SK-N-SH treated with all-trans-retinoic acid at 6 μM for 48 hours (cell line): ENCODE measurements around the gene CACNA1C.

Experiments
- ATAC-seq: fragments of 200-7000 bp; cut with Tn5 transposase; 3 replicates; pipeline ENCODE4 v1.9.1; 2020; ENCODE audit warnings: mild to moderate bottlenecking, moderate library complexity
- ARNTL ChIP-seq: fragments of 450-650 bp; formaldehyde crosslinking; IDR thresholded peaks from 2 replicates; pipeline ENCODE4 v1.5.0; 2020; ENCODE audit warnings: low read depth, mild to moderate bottlenecking, moderate library complexity, borderline replicate concordance
- BACH2 ChIP-seq: fragments of 250-450 bp; sonication (Bioruptor Pico); IDR thresholded peaks from 2 replicates; pipeline ENCODE4 v1.9.0; 2021; ENCODE audit warnings: mild to moderate bottlenecking, borderline replicate concordance
- CSDC2 ChIP-seq: fragments of 250-450 bp; sonication (Bioruptor Pico); IDR thresholded peaks from 2 replicates; pipeline ENCODE4 v1.5.0; 2020; ENCODE audit warnings: mild to moderate bottlenecking, moderate library complexity
- ESRRG ChIP-seq: fragments of 250-450 bp; sonication (Bioruptor Pico); IDR thresholded peaks from 2 replicates; pipeline ENCODE4 v1.6.1; 2021; ENCODE audit warnings: mild to moderate bottlenecking
- GLIS3 ChIP-seq: fragments of 250-450 bp; sonication (Bioruptor Pico); IDR thresholded peaks from 2 replicates; pipeline ENCODE4 v1.5.0; 2020; ENCODE audit warnings: mild to moderate bottlenecking, moderate library complexity
- ISL1 ChIP-seq: fragments of 250-450 bp; sonication (Bioruptor Pico); IDR thresholded peaks from 2 replicates; pipeline ENCODE4 v2.1.2; 2022; ENCODE audit warnings: mild to moderate bottlenecking, moderate library complexity
- OSR1 ChIP-seq: fragments of 250-450 bp; sonication (Bioruptor Pico); IDR thresholded peaks from 2 replicates; pipeline ENCODE4 v1.8.0; 2022; ENCODE audit warnings: moderate library complexity, mild to moderate bottlenecking, inconsistent platforms
- PATZ1 ChIP-seq: fragments of 250-450 bp; sonication (Bioruptor Pico); IDR thresholded peaks from 2 replicates; pipeline ENCODE4 v1.8.0; 2020; ENCODE audit warnings: mild to moderate bottlenecking, moderate library complexity, borderline replicate concordance
- RARB ChIP-seq: fragments of 250-450 bp; sonication (Bioruptor Pico); IDR thresholded peaks from 2 replicates; pipeline ENCODE4 v1.8.0; 2021; ENCODE audit warnings: mild to moderate bottlenecking, moderate library complexity
- SNAI2 ChIP-seq: fragments of 250-450 bp; sonication (Bioruptor Pico); IDR thresholded peaks from 2 replicates; pipeline ENCODE4 v1.5.0; 2020; ENCODE audit warnings: mild to moderate bottlenecking, moderate library complexity
- TCF4 ChIP-seq: fragments of 250-450 bp; sonication (Bioruptor Pico); IDR thresholded peaks from 2 replicates; pipeline ENCODE4 v1.8.0; 2021; ENCODE audit warnings: mild to moderate bottlenecking, moderate library complexity, borderline replicate concordance
- TOX ChIP-seq: fragments of 250-450 bp; sonication (Bioruptor Pico); IDR thresholded peaks from 2 replicates; pipeline ENCODE4 v1.8.0; 2021; ENCODE audit warnings: mild to moderate bottlenecking, moderate library complexity, borderline replicate concordance
- ZC3H10 ChIP-seq: fragments of 250-450 bp; sonication (Bioruptor Pico); IDR thresholded peaks from 2 replicates; pipeline ENCODE4 v1.5.1; 2021; ENCODE audit warnings: mild to moderate bottlenecking, moderate library complexity
- ZFP3 ChIP-seq: fragments of 250-450 bp; sonication (Bioruptor Pico); IDR thresholded peaks from 2 replicates; pipeline ENCODE4 v1.5.0; 2020; ENCODE audit warnings: mild to moderate bottlenecking, moderate library complexity
- ZFP30 ChIP-seq: fragments of 450-650 bp; formaldehyde crosslinking; IDR thresholded peaks from 2 replicates; pipeline ENCODE4 v1.5.0; 2022; ENCODE audit warnings: mild to moderate bottlenecking, moderate library complexity
- ZNF565 ChIP-seq: fragments of 450-650 bp; formaldehyde crosslinking; conservative IDR thresholded peaks from 2 replicates; pipeline ENCODE4 v1.5.0; 2020; ENCODE audit warnings: low read depth, mild to moderate bottlenecking, moderate library complexity
- ZNF70 ChIP-seq: fragments of 450-650 bp; formaldehyde crosslinking; IDR thresholded peaks from 2 replicates; pipeline ENCODE4 v1.5.0; 2020; ENCODE audit warnings: mild to moderate bottlenecking, moderate library complexity
- ZNF8 ChIP-seq: fragments of 450-650 bp; formaldehyde crosslinking; IDR thresholded peaks from 2 replicates; pipeline ENCODE4 v1.5.0; 2020; ENCODE audit warnings: mild to moderate bottlenecking, moderate library complexity
- TF ChIP-seq, protein P1 (sequence below): fragments of 250-450 bp; sonication (Bioruptor Pico); IDR thresholded peaks from 2 replicates; pipeline ENCODE4 v1.5.1; 2020; ENCODE audit warnings: low read depth, mild to moderate bottlenecking, moderate library complexity
- TF ChIP-seq, protein P2 (sequence below): fragments of 250-450 bp; sonication (Bioruptor Pico); IDR thresholded peaks from 2 replicates; pipeline ENCODE4 v1.5.0; 2020; ENCODE audit warnings: mild to moderate bottlenecking, moderate library complexity
- TF ChIP-seq, protein P3 (sequence below): fragments of 250-450 bp; sonication (Bioruptor Pico); IDR thresholded peaks from 2 replicates; pipeline ENCODE4 v1.5.1; 2021; ENCODE audit warnings: mild to moderate bottlenecking, moderate library complexity
- TF ChIP-seq, protein P4 (sequence below): fragments of 250-450 bp; sonication (Bioruptor Pico); IDR thresholded peaks from 2 replicates; pipeline ENCODE4 v1.8.0; 2021; ENCODE audit warnings: low read depth, mild to moderate bottlenecking, moderate library complexity, borderline replicate concordance

The CACNA1C gene

DNA sequence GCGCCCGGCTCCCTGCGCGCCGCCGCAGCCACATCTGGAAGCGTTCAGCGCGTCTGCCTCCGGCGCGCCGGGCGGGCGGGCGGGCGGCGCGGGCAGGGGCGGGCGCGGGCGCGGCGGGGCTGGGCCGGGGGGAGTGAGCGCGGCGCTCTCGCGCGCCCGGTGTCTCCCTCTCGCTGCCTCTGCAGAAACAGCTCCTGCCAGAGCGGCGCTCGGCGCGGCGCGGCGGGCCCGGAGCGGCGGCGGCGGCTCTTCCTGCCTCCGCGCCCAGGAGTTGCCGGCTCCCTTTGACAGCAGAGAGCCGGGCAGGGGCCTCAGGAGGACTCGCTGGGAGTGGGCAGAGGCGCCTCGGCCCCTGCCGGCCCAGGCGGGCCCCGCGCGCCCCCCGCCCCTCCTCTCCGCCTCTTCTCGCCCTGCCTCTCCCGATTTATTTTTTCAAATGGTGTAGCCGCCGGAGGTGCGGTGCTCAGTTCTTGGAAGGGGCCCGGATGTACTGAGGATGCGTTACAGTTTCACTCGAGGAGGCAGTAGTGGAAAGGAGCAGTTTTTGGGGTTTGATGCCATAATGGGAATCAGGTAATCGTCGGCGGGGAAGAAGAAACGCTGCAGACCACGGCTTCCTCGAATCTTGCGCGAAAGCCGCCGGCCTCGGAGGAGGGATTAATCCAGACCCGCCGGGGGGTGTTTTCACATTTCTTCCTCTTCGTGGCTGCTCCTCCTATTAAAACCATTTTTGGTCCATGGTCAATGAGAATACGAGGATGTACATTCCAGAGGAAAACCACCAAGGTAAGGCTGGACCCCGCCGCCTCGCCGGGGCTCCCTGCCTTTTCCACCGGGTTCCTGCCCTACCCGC, at the start of gene CACNA1C:
Gene CACNA1C, plus strand, starts transcription at position 162 of the 853 bp plus-strand sequence. Its CDS starts 576 bp downstream, at position 738.
- TF ChIP-seq TCF4: no peak
- TF ChIP-seq, protein P1, sequence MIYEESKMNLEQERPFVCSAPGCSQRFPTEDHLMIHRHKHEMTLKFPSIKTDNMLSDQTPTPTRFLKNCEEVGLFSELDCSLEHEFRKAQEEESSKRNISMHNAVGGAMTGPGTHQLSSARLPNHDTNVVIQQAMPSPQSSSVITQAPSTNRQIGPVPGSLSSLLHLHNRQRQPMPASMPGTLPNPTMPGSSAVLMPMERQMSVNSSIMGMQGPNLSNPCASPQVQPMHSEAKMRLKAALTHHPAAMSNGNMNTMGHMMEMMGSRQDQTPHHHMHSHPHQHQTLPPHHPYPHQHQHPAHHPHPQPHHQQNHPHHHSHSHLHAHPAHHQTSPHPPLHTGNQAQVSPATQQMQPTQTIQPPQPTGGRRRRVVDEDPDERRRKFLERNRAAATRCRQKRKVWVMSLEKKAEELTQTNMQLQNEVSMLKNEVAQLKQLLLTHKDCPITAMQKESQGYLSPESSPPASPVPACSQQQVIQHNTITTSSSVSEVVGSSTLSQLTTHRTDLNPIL (CRISPR knock-in tag): no peak
- no peak for TF ChIP-seq ZFP3 (CRISPR knock-in tag)
- TF ChIP-seq GLIS3 (CRISPR knock-in tag): no peak
- no peak for TF ChIP-seq BACH2 (CRISPR knock-in tag)
- TF ChIP-seq ZC3H10: no peak
- TF ChIP-seq ZNF70 (CRISPR knock-in tag): no peak
- TF ChIP-seq, protein P2, sequence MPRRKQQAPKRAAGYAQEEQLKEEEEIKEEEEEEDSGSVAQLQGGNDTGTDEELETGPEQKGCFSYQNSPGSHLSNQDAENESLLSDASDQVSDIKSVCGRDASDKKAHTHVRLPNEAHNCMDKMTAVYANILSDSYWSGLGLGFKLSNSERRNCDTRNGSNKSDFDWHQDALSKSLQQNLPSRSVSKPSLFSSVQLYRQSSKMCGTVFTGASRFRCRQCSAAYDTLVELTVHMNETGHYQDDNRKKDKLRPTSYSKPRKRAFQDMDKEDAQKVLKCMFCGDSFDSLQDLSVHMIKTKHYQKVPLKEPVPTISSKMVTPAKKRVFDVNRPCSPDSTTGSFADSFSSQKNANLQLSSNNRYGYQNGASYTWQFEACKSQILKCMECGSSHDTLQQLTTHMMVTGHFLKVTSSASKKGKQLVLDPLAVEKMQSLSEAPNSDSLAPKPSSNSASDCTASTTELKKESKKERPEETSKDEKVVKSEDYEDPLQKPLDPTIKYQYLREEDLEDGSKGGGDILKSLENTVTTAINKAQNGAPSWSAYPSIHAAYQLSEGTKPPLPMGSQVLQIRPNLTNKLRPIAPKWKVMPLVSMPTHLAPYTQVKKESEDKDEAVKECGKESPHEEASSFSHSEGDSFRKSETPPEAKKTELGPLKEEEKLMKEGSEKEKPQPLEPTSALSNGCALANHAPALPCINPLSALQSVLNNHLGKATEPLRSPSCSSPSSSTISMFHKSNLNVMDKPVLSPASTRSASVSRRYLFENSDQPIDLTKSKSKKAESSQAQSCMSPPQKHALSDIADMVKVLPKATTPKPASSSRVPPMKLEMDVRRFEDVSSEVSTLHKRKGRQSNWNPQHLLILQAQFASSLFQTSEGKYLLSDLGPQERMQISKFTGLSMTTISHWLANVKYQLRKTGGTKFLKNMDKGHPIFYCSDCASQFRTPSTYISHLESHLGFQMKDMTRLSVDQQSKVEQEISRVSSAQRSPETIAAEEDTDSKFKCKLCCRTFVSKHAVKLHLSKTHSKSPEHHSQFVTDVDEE (CRISPR knock-in tag): no peak
- TF ChIP-seq ZFP30 (CRISPR knock-in tag): no peak
- TF ChIP-seq, protein P3, sequence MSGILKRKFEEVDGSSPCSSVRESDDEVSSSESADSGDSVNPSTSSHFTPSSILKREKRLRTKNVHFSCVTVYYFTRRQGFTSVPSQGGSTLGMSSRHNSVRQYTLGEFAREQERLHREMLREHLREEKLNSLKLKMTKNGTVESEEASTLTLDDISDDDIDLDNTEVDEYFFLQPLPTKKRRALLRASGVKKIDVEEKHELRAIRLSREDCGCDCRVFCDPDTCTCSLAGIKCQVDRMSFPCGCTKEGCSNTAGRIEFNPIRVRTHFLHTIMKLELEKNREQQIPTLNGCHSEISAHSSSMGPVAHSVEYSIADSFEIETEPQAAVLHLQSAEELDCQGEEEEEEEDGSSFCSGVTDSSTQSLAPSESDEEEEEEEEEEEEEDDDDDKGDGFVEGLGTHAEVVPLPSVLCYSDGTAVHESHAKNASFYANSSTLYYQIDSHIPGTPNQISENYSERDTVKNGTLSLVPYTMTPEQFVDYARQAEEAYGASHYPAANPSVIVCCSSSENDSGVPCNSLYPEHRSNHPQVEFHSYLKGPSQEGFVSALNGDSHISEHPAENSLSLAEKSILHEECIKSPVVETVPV (CRISPR knock-in tag): no peak
- TF ChIP-seq, protein P4, sequence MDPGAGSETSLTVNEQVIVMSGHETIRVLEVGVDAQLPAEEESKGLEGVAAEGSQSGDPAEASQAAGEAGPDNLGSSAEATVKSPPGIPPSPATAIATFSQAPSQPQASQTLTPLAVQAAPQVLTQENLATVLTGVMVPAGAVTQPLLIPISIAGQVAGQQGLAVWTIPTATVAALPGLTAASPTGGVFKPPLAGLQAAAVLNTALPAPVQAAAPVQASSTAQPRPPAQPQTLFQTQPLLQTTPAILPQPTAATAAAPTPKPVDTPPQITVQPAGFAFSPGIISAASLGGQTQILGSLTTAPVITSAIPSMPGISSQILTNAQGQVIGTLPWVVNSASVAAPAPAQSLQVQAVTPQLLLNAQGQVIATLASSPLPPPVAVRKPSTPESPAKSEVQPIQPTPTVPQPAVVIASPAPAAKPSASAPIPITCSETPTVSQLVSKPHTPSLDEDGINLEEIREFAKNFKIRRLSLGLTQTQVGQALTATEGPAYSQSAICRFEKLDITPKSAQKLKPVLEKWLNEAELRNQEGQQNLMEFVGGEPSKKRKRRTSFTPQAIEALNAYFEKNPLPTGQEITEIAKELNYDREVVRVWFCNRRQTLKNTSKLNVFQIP (CRISPR knock-in tag): no peak
- no peak for TF ChIP-seq ZNF565
- no peak for TF ChIP-seq ARNTL (CRISPR knock-in tag)
- TF ChIP-seq CSDC2 (CRISPR knock-in tag): no peak
- TF ChIP-seq SNAI2 (CRISPR knock-in tag): no peak
- no peak for TF ChIP-seq RARB
- ATAC-seq: peak; percentile 83

GRCh38 chr12:2003676-2004112, 49.1 kb upstream of the CACNA1C start:
- peak; percentile 65 for ATAC-seq
- TF ChIP-seq OSR1 (CRISPR knock-in tag) (no peak), ESRRG (CRISPR knock-in tag) (no peak), RARB (no peak), ZNF565 (no peak), ZFP30 (CRISPR knock-in tag) (no peak), BACH2 (CRISPR knock-in tag) (no peak), ZNF8 (CRISPR knock-in tag) (no peak), ARNTL (CRISPR knock-in tag) (no peak), ZNF70 (CRISPR knock-in tag) (no peak), CSDC2 (CRISPR knock-in tag) (no peak), TOX (no peak), ZFP3 (CRISPR knock-in tag) (no peak), ISL1 (no peak), ZC3H10 (no peak), PATZ1 (CRISPR knock-in tag) (no peak)
- TF ChIP-seq, protein P2 (CRISPR knock-in tag): no peak
- TF ChIP-seq, protein P3 (CRISPR knock-in tag): no peak
- TF ChIP-seq, protein P1 (CRISPR knock-in tag): no peak
